AG10803 (cell line): ENCODE results near the gene IL23R.

Experiments
- DNase-seq: peaks from one replicate; pipeline ENCODE4 v3.0.0; 2010; ENCODE audit warnings: low read depth
- H3K4me3 ChIP-seq: 2 replicates; pipeline ENCODE4 v1.5.1; 2011; ENCODE audit warnings: mild to moderate bottlenecking, low read length, control low read depth
- TF ChIP-seq, protein P1 (sequence below): conservative IDR thresholded peaks from 2 replicates; pipeline ENCODE4 v1.5.1; 2011; ENCODE audit warnings: mild to moderate bottlenecking, low read length, control low read depth, inconsistent platforms

IL23R gene

GRCh38 chr1:67273591-67273990 lies 107.3 kb downstream of the IL23R start:
- H3K4me3 ChIP-seq = no peak overlapping the region
- TF ChIP-seq, protein P1, sequence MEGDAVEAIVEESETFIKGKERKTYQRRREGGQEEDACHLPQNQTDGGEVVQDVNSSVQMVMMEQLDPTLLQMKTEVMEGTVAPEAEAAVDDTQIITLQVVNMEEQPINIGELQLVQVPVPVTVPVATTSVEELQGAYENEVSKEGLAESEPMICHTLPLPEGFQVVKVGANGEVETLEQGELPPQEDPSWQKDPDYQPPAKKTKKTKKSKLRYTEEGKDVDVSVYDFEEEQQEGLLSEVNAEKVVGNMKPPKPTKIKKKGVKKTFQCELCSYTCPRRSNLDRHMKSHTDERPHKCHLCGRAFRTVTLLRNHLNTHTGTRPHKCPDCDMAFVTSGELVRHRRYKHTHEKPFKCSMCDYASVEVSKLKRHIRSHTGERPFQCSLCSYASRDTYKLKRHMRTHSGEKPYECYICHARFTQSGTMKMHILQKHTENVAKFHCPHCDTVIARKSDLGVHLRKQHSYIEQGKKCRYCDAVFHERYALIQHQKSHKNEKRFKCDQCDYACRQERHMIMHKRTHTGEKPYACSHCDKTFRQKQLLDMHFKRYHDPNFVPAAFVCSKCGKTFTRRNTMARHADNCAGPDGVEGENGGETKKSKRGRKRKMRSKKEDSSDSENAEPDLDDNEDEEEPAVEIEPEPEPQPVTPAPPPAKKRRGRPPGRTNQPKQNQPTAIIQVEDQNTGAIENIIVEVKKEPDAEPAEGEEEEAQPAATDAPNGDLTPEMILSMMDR = no peak
- no peak for DNase-seq

DNA sequence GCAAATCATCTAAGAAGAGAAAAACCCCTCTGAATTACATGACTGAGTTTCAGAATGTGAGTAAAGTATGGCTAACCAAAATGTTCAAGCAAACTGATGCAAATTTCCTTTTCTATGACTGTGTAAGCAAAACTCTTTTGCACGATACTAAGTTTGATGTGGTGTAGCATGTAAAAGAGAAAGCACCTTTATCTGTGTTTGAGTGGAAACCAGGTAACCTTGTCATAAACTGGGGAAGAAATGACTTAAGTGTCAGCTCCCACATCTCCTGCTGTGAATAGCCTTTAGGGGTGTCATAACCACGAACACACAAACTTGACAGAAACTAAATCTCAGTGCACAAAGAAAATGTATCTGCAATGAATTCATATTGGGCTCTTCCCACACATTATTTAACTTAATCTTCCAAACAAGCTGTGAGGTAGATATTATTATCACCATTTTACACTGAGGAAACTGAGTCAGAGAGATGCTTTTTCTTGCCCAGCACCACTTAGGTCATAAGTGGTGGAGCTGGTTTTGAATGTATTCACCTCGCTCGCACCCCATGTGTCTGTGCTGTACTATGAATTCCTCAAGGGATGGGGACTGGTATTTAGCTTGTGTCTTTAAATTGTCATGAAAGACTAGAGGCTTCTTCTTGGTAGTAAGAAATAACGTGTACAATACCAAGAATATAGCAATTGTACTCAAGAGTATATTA lies 108.5 kb downstream of the IL23R start:
- DNase-seq = no peak
- no peak overlapping the region for H3K4me3 ChIP-seq
- TF ChIP-seq, protein P1 = no peak

DNA sequence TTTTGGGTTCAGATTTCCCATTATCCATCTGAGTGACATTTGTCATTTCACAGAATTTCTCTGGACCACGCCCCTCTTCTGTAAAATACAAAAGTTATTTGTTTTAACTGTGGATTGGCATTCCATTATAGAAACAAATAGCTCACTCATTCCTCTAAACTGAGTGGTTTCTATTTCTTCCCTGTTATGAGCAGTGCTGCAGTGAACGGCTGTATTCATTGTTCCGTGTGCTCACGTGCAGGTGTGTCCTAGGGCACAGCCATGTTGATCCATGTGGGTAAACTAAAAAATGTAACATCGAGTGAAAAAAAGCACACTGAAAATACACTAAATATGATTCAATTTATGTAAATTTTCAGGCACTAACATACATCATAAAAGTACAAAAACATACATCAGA lies 114.4 kb downstream of the IL23R start:
- TF ChIP-seq, protein P1 = no peak
- DNase-seq = no peak
- no peak overlapping the region for H3K4me3 ChIP-seq

DNA sequence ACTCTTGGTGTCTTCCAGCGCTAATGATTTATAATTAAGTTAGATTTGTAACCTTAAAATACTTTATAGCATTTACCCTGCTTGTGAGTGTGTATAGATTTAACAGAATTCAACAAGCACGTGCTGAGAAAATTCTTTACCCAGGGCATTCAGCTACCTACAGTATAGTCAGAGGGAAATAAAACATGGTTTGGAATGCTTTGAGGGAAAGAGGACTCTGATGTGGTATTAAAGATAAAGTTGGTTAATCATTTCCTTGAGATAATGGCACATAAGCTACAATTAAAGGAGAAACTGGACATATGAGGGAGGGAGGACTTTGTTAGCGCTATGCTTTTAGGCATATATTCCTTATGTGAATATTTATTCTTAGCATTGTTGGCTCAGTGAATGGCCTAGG lies 115.0 kb downstream of the IL23R start:
- TF ChIP-seq, protein P1 = no peak
- no peak for DNase-seq
- no peak overlapping the region for H3K4me3 ChIP-seq

- TF ChIP-seq, protein P1 = no peak
- no peak for DNase-seq
Observed at GRCh38 chr1:67285780-67286488, 119.7 kb downstream of the IL23R start.

GRCh38 chr1:67290236-67290635 lies 124.0 kb downstream of the IL23R start:
- H3K4me3 ChIP-seq = no peak overlapping the region
- DNase-seq = no peak
- TF ChIP-seq, protein P1 = no peak

More at GRCh38 chr1:67285780-67286488, 119.7 kb downstream of the IL23R start:
- H3K4me3 ChIP-seq = no peak overlapping the region
